Measurements from ENCODE around the gene PAM.

Gene PAM

DNA sequence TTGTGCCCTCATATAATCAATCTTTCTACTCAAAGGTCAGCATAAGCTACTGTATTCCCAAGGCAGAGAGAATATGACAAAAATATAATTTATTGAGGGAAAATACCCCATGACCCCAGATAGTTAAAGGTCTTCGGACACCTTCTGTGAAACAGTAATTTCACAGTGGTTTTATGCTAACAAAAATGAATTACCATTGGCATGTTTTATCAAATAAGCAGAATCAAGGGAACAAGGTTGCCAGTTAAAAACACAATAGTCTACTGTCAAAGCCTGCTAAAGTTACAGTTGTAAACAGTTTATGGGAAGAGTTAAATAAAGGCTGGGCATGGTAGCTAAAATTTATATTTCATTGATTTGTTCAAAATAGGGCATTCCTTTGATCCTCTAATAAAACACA lies 210.5 kb downstream of the PAM start:
- H3K4me3 ChIP-seq (replicated peaks; ENCODE audit: low read depth, low read length): no peak overlapping the region
- TF ChIP-seq, protein P1, sequence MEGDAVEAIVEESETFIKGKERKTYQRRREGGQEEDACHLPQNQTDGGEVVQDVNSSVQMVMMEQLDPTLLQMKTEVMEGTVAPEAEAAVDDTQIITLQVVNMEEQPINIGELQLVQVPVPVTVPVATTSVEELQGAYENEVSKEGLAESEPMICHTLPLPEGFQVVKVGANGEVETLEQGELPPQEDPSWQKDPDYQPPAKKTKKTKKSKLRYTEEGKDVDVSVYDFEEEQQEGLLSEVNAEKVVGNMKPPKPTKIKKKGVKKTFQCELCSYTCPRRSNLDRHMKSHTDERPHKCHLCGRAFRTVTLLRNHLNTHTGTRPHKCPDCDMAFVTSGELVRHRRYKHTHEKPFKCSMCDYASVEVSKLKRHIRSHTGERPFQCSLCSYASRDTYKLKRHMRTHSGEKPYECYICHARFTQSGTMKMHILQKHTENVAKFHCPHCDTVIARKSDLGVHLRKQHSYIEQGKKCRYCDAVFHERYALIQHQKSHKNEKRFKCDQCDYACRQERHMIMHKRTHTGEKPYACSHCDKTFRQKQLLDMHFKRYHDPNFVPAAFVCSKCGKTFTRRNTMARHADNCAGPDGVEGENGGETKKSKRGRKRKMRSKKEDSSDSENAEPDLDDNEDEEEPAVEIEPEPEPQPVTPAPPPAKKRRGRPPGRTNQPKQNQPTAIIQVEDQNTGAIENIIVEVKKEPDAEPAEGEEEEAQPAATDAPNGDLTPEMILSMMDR (IDR thresholded peaks at IDR 0.05; ENCODE audit: insufficient read depth, low read length, poor library complexity, severe bottlenecking): no peak
- no peak for DNase-seq (ENCODE audit: extremely low read depth, insufficient read length)
- no peaks in the 10 kb centered on the region for H3K36me3 ChIP-seq (ENCODE audit: control insufficient read depth, insufficient read depth, low read length)
- no peaks in the 10 kb centered on the region for H3K27me3 ChIP-seq (replicated peaks; ENCODE audit: control insufficient read depth, insufficient read depth, low read length)

GRCh38 chr5:102969641-102970040 lies 214.5 kb downstream of the PAM start:
- DNase-seq (ENCODE audit: extremely low read depth, insufficient read length): no peak

DNA sequence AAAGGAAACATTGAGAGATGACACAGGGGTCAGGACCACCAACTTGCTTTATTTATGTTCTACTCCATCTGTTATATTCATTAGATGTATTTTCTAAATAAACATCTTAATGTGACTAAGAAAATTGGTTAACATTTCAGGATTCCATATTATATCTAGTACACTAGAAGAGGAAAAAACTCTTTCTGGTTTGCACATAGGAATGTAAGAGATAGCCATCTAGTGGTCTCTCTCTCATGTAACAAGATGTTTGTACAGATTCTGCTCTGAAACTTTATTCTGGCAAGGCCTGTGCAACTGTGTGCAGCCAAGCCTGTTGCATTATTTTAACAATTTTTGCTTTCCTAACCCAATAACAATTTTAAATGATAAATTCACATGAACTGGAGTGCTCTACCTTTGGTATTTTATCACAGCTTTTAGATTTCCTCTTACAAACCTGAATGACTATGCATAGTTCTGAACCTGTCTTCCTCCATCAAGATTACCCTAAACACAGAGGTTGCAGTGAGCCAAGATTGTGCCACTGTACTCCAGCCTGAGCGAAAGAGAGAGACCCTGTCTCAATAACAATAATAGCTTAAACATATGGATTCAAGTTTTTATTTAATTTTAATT lies 216.7 kb downstream of the PAM start:
- Histone ChIP-seq H3K36me3 (ENCODE audit: control insufficient read depth, insufficient read depth, low read length) (no peaks in the 10 kb centered on the region), H3K27me3 (replicated peaks; ENCODE audit: control insufficient read depth, insufficient read depth, low read length) (no peaks in the 10 kb centered on the region), H3K4me3 (replicated peaks; ENCODE audit: low read depth, low read length) (no peak overlapping the region)
- TF ChIP-seq, protein P1 (IDR thresholded peaks at IDR 0.05; ENCODE audit: insufficient read depth, low read length, poor library complexity, severe bottlenecking): peak; percentile 41
- no peak for DNase-seq (ENCODE audit: extremely low read depth, insufficient read length)

More at GRCh38 chr5:102969641-102970040, 214.5 kb downstream of the PAM start:
- Histone ChIP-seq H3K27me3 (replicated peaks; ENCODE audit: control insufficient read depth, insufficient read depth, low read length) (no peaks in the 10 kb centered on the region), H3K4me3 (replicated peaks; ENCODE audit: low read depth, low read length) (no peak overlapping the region), H3K36me3 (ENCODE audit: control insufficient read depth, insufficient read depth, low read length) (no peaks in the 10 kb centered on the region)
- TF ChIP-seq, protein P1 (IDR thresholded peaks at IDR 0.05; ENCODE audit: insufficient read depth, low read length, poor library complexity, severe bottlenecking): no peak

GRCh38 chr5:102974177-102974576 lies 219.1 kb downstream of the PAM start:
- H3K36me3 ChIP-seq (ENCODE audit: control insufficient read depth, insufficient read depth, low read length): no peaks in the 10 kb centered on the region
- DNase-seq (ENCODE audit: extremely low read depth, insufficient read length): no peak

DNA sequence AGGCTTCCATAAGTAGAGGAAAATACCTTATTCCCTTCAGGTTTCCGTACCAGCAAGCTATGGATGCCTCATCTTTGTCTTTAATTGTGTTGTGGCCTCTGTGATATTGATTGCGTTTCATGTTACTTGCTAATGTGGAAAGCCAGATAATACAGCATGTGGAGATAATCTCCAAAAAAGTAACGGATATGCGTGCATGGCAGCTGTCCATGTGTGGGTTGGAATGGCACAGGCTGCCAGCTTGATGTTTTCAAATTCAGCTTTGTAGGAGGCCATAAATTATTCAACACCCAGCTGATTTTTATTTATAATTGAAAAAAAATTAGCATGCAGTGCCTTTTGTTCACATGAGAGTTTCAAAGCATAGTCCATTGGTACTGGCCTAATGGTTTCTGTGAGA lies 219.9 kb downstream of the PAM start:
- no peaks in the 10 kb centered on the region for H3K36me3 ChIP-seq (ENCODE audit: control insufficient read depth, insufficient read depth, low read length)
- H3K27me3 ChIP-seq (replicated peaks; ENCODE audit: control insufficient read depth, insufficient read depth, low read length): no peaks in the 10 kb centered on the region
- TF ChIP-seq, protein P1 (IDR thresholded peaks at IDR 0.05; ENCODE audit: insufficient read depth, low read length, poor library complexity, severe bottlenecking): no peak
- no peak overlapping the region for H3K4me3 ChIP-seq (replicated peaks; ENCODE audit: low read depth, low read length)
- no peak for DNase-seq (ENCODE audit: extremely low read depth, insufficient read length)

More at GRCh38 chr5:102974177-102974576, 219.1 kb downstream of the PAM start:
- TF ChIP-seq, protein P1 (IDR thresholded peaks at IDR 0.05; ENCODE audit: insufficient read depth, low read length, poor library complexity, severe bottlenecking): no peak
- Histone ChIP-seq H3K4me3 (replicated peaks; ENCODE audit: low read depth, low read length) (no peak overlapping the region), H3K27me3 (replicated peaks; ENCODE audit: control insufficient read depth, insufficient read depth, low read length) (no peaks in the 10 kb centered on the region)
